GM18951 (cell line): Measurements from ENCODE around the gene STX2.
"Not testable (repeated sequence)": the region's sequence is repeated elsewhere in the genome, so short reads cannot be mapped to it uniquely, and the experiment has no call there.

Experiments used
- POLR2A ChIP-seq: IDR thresholded peaks from 4 replicates; pipeline ENCODE4 v1.6.1; 2011; ENCODE audit warnings: mild to moderate bottlenecking; ENCODE audit not compliant: insufficient read length, insufficient read depth; ENCODE audit errors: extremely low read depth
- in situ Hi-C: fragments of 300-500 bp; cut with MboI; formaldehyde crosslinking; loops from one replicate; pipeline ENCODE4 v1.12.0; 2022; ENCODE audit warnings: low sequenced_read_pairs, mixed read lengths, inconsistent platforms; ENCODE audit not compliant: unreplicated experiment

Gene STX2

GRCh38 chr12:130770413-130771028 is 68.5 kb downstream of the STX2 start:
- in situ Hi-C loops: no loop called here
- no peak for TF ChIP-seq POLR2A

GRCh38 chr12:130768120-130768519 is 70.9 kb downstream of the STX2 start:
- in situ Hi-C loops: no loop called here
- no peak for TF ChIP-seq POLR2A

DNA sequence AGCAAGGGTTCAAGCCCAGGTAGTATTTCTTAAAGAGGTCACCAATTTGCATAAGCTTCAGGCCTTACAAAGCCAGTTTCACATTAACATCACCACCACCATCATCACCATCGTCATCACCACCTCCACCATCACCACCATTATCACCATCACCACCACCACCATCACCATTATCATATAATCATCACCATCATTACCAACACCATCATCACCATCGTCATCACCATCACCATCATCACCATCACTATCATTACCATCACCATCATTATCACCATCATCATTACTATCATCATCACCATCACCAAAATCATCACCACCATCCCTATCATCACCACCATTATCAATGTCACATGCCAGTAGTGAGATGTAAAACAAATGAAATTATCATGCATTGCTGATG is 72.6 kb downstream of the STX2 start:
- in situ Hi-C loops: no loop called here

GRCh38 chr12:130765186-130765659 is 73.8 kb downstream of the STX2 start:
- in situ Hi-C loops: no loop called here
- no peak for TF ChIP-seq POLR2A

More for the DNA sequence above, 72.6 kb downstream of the STX2 start:
- no peak for TF ChIP-seq POLR2A

DNA sequence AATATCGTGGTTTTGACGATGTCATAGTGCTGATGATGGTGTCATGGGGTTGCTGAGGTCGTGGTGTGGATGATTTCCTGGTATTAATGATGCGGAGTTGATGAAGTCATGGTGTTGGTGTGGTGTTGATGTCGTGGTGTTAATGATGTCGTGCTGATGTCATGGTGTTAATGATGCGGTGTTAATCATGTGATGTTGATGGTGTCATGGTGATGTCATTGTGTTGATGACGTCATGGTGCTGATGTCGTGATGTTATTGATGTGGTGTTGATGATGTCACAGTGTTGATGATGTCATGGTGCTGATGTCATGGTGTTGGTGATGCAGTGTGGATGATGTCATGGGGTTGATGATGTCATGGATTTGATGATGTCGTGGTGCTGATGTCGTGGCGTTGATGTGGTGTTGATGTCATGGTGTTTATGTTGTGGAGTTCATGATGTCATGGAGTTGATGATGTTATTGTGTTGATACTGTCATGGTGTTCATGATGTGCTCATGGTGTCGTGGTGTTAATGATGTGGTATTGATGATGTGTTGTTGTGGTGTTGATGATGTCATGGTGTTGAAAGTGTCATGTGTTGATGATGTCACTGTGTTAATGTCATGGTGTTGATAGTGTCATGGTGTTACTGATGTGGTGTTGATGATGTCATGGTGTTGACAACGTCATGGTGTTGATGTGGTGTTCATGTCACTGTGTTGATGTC is 74.4 kb downstream of the STX2 start:
- TF ChIP-seq POLR2A: no peak
- in situ Hi-C loops: no loop called here

DNA sequence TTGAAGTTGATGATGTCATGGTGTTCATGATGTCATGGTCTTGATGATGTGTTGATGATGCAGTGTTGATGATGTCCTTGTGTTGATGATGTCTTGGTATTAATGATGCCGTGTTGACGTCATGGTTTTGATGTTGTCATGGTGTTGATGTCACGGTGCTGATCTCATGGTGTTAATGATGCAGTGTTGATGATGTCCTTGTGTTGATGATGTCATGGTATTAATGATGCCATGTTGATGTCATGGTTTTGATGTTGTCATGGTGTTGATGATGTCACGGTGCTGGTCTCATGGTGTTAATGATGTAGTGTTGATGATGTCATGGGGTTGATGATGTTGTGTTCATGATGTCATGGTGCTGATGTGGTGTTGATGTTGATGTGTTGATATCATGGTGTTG is 75.0 kb downstream of the STX2 start:
- in situ Hi-C loops: no loop called here
- TF ChIP-seq POLR2A: no peak

GRCh38 chr12:130762319-130762675 is 76.8 kb downstream of the STX2 start:
- in situ Hi-C loops: no loop called here
- TF ChIP-seq POLR2A: no peak

- in situ Hi-C loops: no loop called here
- no peak for TF ChIP-seq POLR2A
Observed at GRCh38 chr12:130761537-130762318, 77.3 kb downstream of the STX2 start.

DNA sequence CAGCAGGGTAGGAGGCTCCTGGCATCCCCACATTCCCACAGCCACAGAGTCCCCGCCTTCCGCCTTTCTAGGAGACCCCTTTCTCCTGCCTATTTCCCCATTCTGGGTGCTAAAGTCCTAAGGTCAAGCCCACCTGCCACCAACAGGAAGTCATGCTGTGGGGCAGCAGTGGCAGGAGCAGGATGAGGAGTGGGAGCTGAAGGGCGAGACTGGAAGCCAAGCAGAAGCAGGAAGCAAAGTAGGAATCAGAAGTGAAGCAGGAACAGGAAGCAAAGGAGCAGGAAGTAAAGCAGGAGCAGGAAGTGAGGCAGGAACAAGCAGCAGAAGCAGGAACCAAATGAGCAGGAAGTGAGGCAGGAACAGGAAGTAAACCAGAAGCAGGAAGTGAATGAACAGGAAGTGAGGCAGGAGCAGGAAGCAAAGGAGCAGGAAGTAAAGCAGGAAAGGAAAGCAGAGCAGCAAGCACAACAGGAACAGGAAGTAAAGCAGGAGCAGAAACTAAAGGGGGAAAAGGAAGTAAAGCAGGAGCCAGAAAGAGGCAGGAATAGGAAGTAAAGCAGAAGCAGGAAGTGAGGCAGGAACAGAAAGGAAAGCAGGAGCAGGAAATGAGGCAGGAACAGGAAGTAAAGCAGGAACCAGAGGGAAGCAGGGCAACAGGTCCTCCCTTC is 84.7 kb downstream of the STX2 start:
- in situ Hi-C loops: no loop called here

DNA sequence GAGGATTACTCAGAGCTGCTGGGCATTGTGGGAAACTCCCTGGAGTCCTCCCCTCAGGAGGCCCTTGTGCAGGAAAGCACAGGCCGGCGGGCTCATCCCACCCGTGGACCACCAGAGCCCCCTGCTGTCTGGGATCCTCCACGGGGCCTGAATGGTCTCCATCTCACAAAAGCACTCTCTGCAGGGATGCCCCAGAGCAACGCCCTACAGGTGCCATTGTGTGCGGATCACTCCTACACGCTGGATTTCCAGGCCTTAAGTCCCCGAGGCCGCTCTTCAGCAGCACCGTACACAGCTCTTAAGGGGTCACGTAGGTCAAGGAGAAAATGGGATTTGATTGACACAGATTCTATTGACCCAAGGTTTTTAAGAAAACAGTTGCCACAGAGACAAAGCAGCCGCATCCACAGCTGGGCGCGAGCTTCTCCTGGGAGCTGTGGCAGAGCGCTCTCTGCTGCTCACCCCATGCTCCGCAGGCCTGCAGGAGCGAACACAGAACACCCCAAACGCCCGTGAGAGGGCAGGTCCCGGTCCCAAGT is 86.3 kb downstream of the STX2 start:
- no peak for TF ChIP-seq POLR2A
- in situ Hi-C loops: no loop called here

More for the DNA sequence above, 84.7 kb downstream of the STX2 start:
- TF ChIP-seq POLR2A: no peak

DNA sequence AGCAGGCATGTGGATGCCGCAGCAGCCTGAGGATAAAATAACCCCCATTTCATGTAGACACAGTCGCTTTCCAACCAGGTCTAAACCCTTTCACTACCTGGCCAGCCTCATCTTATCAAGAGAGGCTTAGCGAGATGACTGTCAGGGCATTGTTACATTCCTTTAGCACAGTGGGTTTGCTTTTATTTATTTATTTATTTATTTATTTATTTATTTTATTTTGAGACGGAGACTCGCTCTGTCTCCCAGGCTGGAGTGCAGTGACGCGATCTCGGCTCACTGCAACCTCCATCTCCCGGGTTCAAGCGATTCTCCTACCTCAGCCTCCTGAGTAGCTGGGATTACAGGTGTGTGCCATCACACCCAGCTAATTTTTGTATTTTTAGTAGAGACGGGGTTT is 87.0 kb downstream of the STX2 start:
- in situ Hi-C loops: not testable (repeated sequence)

- in situ Hi-C loops: no loop called here
- TF ChIP-seq POLR2A: no peak
Observed at GRCh38 chr12:130748786-130749185, 90.3 kb downstream of the STX2 start.

DNA sequence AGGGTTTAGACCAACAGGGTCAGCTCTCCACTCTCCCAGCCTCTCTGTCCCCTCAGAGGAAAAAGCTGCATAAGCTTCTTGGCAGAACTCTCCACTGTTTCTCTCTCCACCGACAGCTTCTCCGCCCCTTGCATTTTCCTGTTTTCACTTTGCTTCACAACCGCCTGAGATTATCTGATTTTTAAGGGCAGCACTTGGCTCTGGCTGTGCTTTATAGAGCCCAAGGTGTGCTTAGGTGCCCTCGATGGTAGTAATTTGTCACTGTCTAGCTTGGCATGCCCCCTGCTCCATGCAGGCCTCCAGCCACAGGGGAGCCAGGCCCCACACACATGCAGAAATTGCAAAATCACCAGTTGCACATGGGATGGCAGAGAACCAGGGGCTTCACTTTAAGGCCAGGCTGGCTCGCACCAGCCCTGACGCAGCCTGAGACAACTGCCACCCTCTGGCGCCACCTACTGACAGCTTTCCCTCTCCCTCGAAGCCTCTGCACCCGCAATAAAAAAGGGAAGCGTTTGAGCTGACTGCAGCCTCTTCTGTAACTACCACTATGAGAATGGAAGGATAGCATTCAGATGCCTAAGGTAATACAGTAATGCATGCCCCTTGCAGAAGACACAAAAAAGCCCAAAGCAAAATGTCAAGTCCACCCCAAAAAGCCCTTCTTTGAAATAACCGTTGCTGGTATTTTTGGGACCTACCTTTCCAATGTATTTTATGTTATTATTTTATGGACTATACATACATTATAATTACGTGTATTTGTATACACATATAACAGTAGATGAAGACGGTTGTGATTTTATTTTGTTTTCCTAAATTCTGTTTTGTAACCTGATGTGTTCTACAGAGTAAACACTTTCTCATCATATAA is 90.9 kb downstream of the STX2 start:
- TF ChIP-seq POLR2A: no peak
- in situ Hi-C loops: no loop called here
